PC-3 (cell line): ENCODE measurements around the gene CHRNA4. TPM values are rescaled to one million over a fixed set of nuclear protein-coding genes. Genes with fewer than 3 reads are reported as not detected.

ENCODE experiments used
- ATAC-seq: fragments of 200-7000 bp; cut with Tn5 transposase; 2 replicates; pipeline ENCODE4 v1.9.1; 2020; ENCODE audit warnings: mild to moderate bottlenecking, moderate library complexity
- BruUV-seq: library from RNA; stranded (reverse); fragments of 400-500 nt; replicated peaks from 2 replicates; lab custom pipeline; 2021; lab: Mats Ljungman, UMichigan
- CTCF ChIA-PET: fragments of 300-600 bp; sonication (Branson Sonifier 250); formaldehyde crosslinking; loops from one replicate; lab custom pipeline; 2022; ENCODE audit warnings: antibody characterized with exemption; lab: Charles Lee
- POLR2A ChIA-PET: fragments of 300-600 bp; sonication (Branson Sonifier 250); formaldehyde crosslinking; loops from one replicate; lab custom pipeline; 2022; ENCODE audit warnings: antibody characterized with exemption; ENCODE audit not compliant: unreplicated experiment; lab: Charles Lee
- DNase-seq: peaks from one replicate; pipeline ENCODE4 v3.0.0-alpha.2; 2015
- H2AFZ ChIP-seq: fragments of 300-600 bp; sonication (generic); 2 replicates; pipeline ENCODE4 v1.6.0; 2016; ENCODE audit warnings: antibody characterized with exemption, low read length
- H3F3A ChIP-seq: fragments of 300-600 bp; sonication (generic); one replicate; pipeline ENCODE4 v1.6.0; 2017; ENCODE audit warnings: antibody characterized with exemption, low read length, control low read depth, mild to moderate bottlenecking; ENCODE audit not compliant: unreplicated experiment
- H3K27ac ChIP-seq: fragments of 300-600 bp; sonication (generic); 2 replicates; pipeline ENCODE4 v1.5.1; 2016; ENCODE audit warnings: mild to moderate bottlenecking, low read length
- H3K27me3 ChIP-seq: fragments of 300-600 bp; sonication (generic); 2 replicates; pipeline ENCODE4 v1.6.1; 2016; ENCODE audit warnings: low read length, mixed read lengths
- H3K36me3 ChIP-seq: fragments of 300-600 bp; sonication (generic); 2 replicates; pipeline ENCODE4 v1.6.1; 2016; ENCODE audit warnings: low read depth, mixed run types, low read length, mixed read lengths
- H3K4me1 ChIP-seq: fragments of 300-600 bp; sonication (generic); 2 replicates; pipeline ENCODE4 v1.5.1; 2016; ENCODE audit warnings: low read length; ENCODE audit not compliant: insufficient read depth
- H3K4me2 ChIP-seq: fragments of 300-600 bp; sonication (generic); 2 replicates; pipeline ENCODE4 v1.6.0; 2016; ENCODE audit warnings: low read length
- H3K4me3 ChIP-seq: fragments of 300-600 bp; sonication (generic); 2 replicates; pipeline ENCODE4 v1.5.1; 2016; ENCODE audit warnings: mild to moderate bottlenecking, low read length, mixed read lengths
- H3K79me2 ChIP-seq: fragments of 300-600 bp; sonication (generic); 2 replicates; pipeline ENCODE4 v1.6.1; 2017; ENCODE audit warnings: low read length, mixed read lengths
- H3K9ac ChIP-seq: fragments of 300-600 bp; sonication (generic); 2 replicates; pipeline ENCODE4 v1.6.0; 2016; ENCODE audit warnings: mild to moderate bottlenecking, low read length
- H3K9me2 ChIP-seq: fragments of 300-600 bp; sonication (generic); replicated peaks from 2 replicates; pipeline ENCODE4 v1.6.1; 2016; ENCODE audit warnings: mixed run types, low read length, mixed read lengths
- H3K9me3 ChIP-seq: fragments of 300-600 bp; sonication (generic); 2 replicates; pipeline ENCODE4 v1.6.1; 2016; ENCODE audit warnings: low read length, mixed read lengths
- H4K20me1 ChIP-seq: fragments of 300-600 bp; sonication (generic); 2 replicates; pipeline ENCODE4 v1.6.1; 2016; ENCODE audit warnings: low read length, mixed read lengths
- CTCF ChIP-seq: fragments of 300-600 bp; sonication (generic); conservative IDR thresholded peaks from 2 replicates; pipeline ENCODE4 v1.5.1; 2017; ENCODE audit warnings: antibody characterized with exemption, low read depth, mild to moderate bottlenecking, low read length
- EZH2 ChIP-seq: fragments of 300-600 bp; sonication (generic); IDR thresholded peaks from one replicate; pipeline ENCODE4 v1.6.1; 2017; ENCODE audit warnings: antibody characterized with exemption, mild to moderate bottlenecking, low read length; ENCODE audit not compliant: unreplicated experiment
- EZH2phosphoT487 ChIP-seq: fragments of 300-600 bp; sonication (generic); IDR thresholded peaks from 2 replicates; pipeline ENCODE4 v1.6.1; 2018; ENCODE audit warnings: mild to moderate bottlenecking, antibody characterized with exemption, low read length, borderline replicate concordance
- intact Hi-C: fragments of 100-400 bp; cut with micrococcal nuclease; formaldehyde crosslinking; loops from 2 replicates; pipeline ENCODE4 v1.9.0; 2023
- total RNA-seq: library from RNA; depleted of rRNA; stranded (reverse); fragments of >200 nt; gene quantifications from 2 replicates; pipeline ENCODE4 v1.2.3, GENCODE V29; 2014

CHRNA4 gene
- total RNA-seq, 1 experiment from 2014 or later = not detected

- Histone ChIP-seq H3K4me2 (no peak overlapping the region), H3K9ac (no peak overlapping the region), H3K9me2 (no peaks in the 10 kb centered on the region), H3K9me3 (no peaks in the 10 kb centered on the region), H3K4me3 (no peak overlapping the region), H4K20me1 (no peaks in the 10 kb centered on the region), H3K36me3 (no peaks in the 10 kb centered on the region), H3K27ac (no peak overlapping the region), H3F3A (no peaks in the 10 kb centered on the region), H2AFZ (no peak overlapping the region), H3K79me2 (no peaks in the 10 kb centered on the region), H3K27me3 (peaks cover 54% of the 10 kb centered on the region), H3K4me1 (no peaks in the 10 kb centered on the region)
- intact Hi-C loops = no loop called here
- TF ChIP-seq CTCF (no peak), EZH2 (no peak), EZH2phosphoT487 (no peak)
- no peak for ATAC-seq
- no peak for DNase-seq
- ChIA-PET CTCF (no interaction called here), POLR2A (no interaction called here)
- BruUV-seq = no TSS peak
These were observed 39.5 kb upstream of the CHRNA4 start for GRCh38 chr20:63400486-63401210.

GRCh38 chr20:63399596-63400375 lies 38.6 kb upstream of the CHRNA4 start:
- no peak overlapping the region for H3K4me2 ChIP-seq
- peaks cover 54% of the 10 kb centered on the region for H3K27me3 ChIP-seq
- ChIA-PET CTCF (no interaction called here), POLR2A (no interaction called here)
- DNase-seq (no peak), ATAC-seq (no peak)
- no peaks in the 10 kb centered on the region for H3K9me3 ChIP-seq
- no peak overlapping the region for H2AFZ ChIP-seq
- no peaks in the 10 kb centered on the region for H3K9me2 ChIP-seq
- TF ChIP-seq CTCF = no peak
- no peak for TF ChIP-seq EZH2phosphoT487
- TF ChIP-seq EZH2 = no peak
- intact Hi-C loops = no loop called here
- no peak overlapping the region for H3K4me3 ChIP-seq
- BruUV-seq = no TSS peak
- no peaks in the 10 kb centered on the region for H3K4me1 ChIP-seq
- H3F3A ChIP-seq = no peaks in the 10 kb centered on the region
- no peak overlapping the region for H3K27ac ChIP-seq
- no peaks in the 10 kb centered on the region for H4K20me1 ChIP-seq
- no peaks in the 10 kb centered on the region for H3K36me3 ChIP-seq
- no peak overlapping the region for H3K9ac ChIP-seq
- no peaks in the 10 kb centered on the region for H3K79me2 ChIP-seq
